HK-2 (cell line): Measurements from ENCODE around the gene UNG.

Source experiments
- DNase-seq: peaks from one replicate; pipeline ENCODE4 v3.0.0-alpha.2; 2018; ENCODE audit not compliant: unreplicated experiment

The UNG gene

DNA sequence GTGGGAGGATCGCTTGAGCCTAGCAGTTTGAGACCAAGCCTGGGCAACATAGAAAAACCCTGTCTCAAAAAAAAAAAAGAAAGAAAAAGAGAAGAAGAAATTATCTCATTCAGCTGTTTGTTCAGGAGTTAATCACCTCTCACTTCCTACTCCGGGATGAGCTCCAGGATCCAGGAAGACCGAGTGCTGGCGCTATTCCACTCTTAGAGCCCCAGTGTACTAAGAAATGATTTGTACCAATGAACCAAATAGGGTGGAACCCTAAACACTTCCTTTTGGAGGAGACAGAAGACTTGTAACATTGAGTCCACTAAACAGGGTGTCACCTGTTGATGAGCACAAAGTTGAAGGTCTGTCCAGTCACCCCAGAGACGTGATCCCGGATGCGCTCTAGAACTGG is 7.7 kb upstream of the UNG start:
- no peak for DNase-seq

DNA sequence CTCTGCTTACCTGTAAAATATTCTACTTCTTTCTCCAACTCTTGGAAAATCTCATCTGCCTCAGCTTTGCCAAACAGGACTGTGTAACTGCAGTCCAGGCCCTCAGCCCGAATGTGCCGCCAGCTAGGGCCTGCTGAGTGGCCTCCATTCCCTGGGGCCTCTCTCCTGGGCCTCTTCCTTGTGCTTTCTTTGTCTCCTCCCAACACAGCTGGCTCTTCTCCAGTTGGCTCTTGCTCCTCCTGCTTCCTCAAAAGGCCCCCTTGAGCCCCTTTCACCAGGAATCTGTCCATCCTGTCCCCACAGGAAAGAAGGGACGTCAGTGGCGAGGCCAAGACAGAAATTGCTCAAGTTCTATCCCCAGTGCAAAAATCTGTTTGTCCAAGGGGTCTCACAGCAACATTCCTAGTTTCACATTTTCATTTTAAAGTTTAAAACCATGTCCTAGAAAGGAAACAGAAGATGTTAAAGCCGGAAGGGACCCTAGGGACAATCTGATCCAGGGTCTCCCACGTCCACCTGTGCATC is 4.8 kb upstream of the UNG start:
- no peak for DNase-seq

- DNase-seq, result peak; percentile 94
These were observed 4.1 kb upstream of the UNG start, which contains the start of gene ALKBH2 for GRCh38 chr12:109093022-109093918. ALKBH2 (minus strand) TSS chr12:109093472; CDS start chr12:109092786, 686 bp downstream.

DNA sequence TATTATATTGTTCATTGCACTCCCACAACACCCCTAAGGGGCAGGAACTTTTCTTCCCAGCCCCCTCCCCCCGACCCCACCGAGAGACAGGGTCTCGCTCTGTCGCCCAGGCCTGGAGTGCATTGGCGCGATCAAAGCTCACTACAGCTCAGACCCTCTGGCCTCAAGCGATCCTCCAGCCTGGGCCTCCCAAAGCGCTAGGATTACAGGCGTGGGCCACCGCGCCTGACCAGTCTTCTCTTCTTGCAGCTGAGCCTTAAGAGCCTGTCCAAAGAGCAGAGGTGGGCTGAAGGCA is 310 bp upstream of the UNG start:
- no peak for DNase-seq

DNA sequence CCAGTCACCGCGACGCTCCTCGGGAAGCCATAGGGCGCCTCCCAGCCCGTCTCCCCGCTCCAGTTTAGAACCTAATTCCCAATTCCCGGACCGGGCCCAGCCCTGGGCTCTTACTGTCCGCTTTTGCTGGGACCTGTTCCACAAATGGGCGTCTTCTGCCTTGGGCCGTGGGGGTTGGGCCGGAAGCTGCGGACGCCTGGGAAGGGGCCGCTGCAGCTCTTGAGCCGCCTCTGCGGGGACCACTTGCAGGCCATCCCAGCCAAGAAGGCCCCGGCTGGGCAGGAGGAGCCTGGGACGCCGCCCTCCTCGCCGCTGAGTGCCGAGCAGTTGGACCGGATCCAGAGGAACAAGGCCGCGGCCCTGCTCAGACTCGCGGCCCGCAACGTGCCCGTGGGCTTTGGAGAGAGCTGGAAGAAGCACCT is 797 bp downstream of the UNG start:
- no peak for DNase-seq

GRCh38 chr12:109098651-109099050 is 1.3 kb downstream of the UNG start:
- DNase-seq, result no peak

DNA sequence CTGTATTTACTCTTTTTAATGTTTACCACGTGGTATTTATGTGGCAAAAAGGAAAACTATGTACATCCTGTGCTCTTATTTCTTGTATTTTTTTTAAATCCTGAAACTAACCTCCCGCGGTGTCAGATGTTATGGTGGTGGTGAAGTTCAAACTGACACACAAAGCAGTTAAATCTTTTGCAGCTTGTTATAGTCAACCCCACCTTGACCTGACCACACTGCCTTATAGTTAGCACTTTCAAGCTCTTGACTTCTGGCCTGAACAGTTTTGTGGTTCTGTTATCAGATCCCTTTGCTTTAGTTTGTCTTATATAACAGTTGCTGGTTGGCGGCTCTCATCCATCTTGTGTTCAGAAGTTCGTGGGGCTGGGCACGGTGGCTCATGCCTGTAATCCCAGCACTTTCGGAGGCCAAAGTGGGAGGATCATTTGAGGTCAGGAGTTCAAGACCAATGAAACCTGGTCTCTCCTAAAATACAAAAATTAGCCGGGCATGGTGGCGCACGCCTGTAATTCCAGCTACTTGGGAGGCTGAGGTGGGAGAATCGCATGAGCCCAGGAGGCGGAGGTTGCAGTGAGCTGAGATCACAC is 2.1 kb downstream of the UNG start:
- no peak for DNase-seq

- no peak for DNase-seq
These were observed 3.3 kb downstream of the UNG start for GRCh38 chr12:109100741-109101140.

GRCh38 chr12:109102491-109102890 is 5.1 kb downstream of the UNG start:
- no peak for DNase-seq

DNA sequence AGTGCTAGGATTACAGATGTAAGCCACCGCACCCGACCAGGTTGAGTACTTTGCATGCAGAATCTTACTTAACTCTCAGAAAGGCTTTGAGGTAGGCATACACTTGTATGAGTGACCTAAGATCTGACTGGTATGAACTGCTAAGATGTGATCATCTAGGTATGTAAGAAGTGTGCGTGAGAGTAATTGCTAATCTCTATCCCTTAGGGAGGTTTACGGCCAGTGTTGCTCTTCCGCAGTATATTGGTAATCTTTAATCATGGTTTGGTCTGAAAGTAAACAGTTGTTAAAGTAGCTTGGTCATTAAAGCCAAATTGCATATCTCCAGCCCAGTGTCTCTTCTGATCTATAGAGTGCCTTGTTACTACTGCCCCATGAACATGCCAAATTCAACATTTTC is 7.8 kb downstream of the UNG start:
- no peak for DNase-seq

DNA sequence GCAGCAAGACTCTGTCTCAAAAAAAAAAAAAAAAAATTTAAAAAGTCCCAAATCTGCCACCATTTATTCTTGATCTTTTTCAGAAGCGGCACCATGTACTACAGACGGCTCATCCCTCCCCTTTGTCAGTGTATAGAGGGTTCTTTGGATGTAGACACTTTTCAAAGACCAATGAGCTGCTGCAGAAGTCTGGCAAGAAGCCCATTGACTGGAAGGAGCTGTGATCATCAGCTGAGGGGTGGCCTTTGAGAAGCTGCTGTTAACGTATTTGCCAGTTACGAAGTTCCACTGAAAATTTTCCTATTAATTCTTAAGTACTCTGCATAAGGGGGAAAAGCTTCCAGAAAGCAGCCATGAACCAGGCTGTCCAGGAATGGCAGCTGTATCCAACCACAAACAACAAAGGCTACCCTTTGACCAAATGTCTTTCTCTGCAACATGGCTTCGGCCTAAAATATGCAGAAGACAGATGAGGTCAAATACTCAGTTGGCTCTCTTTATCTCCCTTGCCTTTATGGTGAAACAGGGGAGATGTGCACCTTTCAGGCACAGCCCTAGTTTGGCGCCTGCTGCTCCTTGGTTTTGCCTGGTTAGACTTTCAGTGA is 12.5 kb downstream of the UNG start:
- DNase-seq, result no peak

DNA sequence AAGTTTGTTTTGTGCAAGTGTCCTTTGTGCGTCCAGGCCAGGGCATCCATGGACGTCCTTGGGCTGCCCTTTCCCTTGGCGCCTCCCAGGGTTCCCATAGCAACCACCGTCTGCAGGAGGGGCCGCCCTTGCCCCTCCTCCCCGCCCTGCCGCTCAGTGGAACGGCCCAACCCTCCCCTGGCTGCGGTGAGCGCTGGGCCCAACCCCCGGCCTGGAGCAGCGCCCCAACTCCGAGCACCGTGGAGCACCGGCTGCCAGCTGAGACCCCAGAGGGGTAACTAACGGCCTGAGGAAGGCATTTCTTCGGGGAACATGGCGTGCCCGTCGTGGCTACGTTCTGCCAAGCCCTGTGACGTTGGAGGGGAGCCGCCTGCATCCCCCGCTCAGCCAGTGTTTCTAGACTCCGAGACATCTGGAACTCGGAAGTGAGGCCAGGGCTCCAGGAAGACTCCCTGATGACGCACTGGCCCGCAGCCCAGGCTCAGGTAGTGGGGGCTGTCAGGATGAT is 13.6 kb downstream of the UNG start:
- DNase-seq, result peak; percentile 74

DNA sequence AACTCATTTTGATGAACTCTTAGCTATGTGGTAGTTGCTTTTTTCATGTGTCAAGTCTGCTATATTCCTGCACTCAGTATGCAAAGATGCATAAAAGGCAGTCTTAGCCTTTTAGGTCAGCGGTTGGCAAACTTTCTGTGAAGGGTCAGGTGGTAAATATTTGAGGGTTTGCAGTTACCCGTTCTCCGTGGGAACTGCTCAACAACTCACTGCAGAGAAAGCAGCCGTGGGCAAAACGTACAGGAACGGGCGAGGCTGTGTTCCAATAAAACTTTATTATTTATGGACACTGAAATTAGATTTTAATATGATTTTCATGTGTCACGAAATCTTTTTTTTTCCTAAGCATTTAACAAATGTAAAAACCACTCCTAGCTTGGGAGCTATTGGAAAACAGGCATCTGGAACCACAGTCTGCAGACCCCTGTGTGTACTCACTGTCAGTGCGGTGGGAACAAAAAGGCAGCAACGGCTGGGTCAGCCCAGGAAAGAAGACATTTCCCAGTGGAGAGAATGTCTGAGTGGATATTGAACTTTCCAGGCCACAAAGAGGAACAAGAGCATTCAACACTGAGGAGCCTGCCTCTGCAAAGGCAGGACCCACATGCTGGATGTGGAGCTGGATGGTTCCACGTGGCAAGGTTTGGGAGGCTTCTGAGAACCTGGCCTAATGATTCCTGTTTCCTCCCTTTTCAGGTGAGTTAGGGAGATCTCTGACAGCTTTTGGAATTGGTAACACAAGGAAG is 15.5 kb downstream of the UNG start:
- no peak for DNase-seq

DNA sequence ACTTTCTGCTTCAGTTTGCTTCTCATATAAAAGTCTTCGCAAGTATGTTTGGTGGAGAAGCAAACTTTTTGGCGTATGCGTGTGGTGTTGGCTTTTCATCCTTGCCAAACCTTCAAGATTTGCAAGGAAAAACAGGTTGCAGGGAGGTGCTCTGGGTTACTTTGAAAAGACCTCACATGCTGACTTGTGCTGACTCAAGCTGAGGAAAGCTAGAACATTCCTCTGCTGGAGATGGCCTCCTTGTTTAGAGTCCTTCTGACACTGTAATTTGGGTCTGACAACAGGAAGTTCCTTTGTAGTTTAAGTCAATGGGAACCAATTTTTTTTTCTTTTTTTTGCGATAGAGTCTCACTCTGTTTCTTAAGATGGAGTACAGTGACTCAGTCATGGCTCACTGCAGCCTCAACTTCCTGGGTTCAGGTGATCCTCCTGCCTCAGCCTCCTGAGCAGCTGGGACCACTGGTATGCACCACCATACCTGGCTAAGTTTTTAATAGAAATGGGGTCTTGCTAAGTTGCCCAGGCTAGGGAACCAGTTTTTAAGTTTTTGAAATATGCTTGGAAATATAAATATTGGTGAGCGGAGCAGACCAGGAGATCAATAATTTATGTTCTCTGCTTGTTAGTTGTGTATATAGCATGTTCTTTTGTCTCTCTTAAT is 16.4 kb downstream of the UNG start:
- DNase-seq, result no peak

DNA sequence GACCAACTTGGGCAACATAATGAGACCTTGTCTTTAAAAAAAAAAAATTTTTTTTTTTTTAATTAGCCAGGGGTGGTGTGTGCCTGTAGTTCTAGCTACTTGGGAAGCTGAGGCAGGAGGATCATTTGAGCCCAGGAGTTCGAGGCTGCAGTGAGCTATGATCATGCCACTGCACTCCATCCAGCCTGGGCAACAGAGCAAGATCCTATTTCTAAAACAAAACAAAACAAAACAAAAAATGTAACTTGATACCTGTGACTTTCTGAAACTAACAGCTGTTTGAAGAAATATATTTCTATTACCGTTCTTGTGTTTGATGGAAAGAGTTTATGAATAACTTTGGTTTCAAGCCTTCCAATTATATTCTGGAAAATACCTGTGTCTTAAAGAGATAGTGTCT is 17.2 kb downstream of the UNG start:
- no peak for DNase-seq

GRCh38 chr12:109115404-109115757 is 18.0 kb downstream of the UNG start:
- no peak for DNase-seq

- no peak for DNase-seq
These were observed 18.6 kb downstream of the UNG start, which contains the start of gene ACACB for GRCh38 chr12:109115758-109116610. ACACB (plus strand) TSS chr12:109116587; CDS start chr12:109139406, 22,819 bp downstream.

DNA sequence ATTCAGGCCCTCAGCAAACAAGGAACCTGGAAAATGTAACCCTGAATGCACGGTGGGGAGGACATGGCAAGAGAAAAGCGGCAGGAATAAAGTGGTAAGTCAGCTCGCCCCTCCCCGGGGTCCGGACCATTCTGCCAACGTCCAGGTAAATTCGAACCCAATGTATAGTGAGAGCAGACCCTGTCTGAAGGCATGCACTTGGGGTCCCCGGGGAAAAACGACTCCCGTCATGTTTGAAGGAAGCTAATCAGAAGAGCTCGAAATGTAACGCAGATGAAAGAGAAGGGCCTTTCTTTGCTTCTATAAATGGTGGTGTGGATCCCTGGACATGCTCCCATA is 19.2 kb downstream of the UNG start:
- no peak for DNase-seq

GRCh38 chr12:109120095-109120494 is 22.7 kb downstream of the UNG start:
- DNase-seq, result no peak

DNA sequence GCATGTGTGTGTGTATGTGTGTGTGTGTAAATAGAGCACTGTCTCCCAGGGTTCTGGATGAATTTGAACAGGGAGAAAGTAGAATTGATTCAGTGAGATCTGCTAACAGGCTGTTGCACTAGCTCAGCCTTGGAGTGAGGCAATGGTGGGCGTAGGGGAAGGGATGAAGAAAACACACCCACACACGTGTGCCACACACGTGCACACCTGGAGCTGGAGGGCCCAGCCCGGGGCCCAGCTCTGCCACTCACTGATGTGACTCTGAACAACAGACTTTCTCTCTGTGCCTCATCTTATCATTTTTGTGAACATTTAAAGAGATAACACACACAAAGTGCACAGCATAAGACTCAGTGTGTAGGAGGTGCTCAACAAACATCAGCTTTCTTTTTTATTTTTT is 23.2 kb downstream of the UNG start:
- no peak for DNase-seq
